ENCODE measurements around the gene SLCO2A1.

DNA sequence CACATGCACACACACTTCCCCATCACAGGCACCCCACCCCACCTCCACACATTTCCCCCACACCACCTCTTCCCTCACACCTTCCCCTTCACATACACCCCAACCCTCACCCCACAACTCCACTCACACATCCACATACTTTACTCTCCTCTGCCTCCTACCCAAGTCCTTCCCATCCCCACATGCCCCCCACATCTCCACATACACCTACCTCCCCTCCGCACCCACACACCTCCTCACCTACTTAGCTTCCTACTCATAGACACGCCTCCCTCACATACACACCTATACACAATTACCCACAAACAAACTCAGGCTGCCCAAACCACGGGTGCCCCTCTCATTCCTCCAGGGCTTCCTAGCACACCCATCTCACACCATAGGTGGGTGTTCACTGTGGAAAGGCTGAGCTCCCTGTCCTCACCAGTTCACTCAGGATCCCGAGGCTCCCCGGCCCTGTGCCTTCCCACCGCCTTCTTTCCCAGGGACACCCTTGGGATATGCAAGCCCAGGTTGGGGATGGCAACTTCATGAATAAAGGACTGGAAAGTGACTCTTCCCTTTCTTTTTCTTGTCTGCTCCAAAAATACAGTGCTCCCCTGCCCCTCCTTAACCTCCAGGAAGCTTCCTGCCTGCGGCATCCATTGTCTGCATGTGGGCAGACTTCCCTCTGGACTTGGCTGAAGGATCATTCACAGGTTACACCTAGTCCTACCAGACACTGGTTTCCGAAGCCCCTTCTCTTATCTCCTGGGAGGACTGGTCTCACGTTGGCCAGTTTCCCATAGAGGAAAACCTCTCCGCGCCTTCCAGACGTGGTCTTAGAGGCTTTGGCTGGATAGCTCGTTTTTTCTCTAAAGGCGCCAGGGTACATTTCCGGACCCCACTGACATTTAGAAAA lies 61.5 kb downstream of the SLCO2A1 start:
- TF ChIP-seq ZNF660 (tag by site-specific recombination; IDR thresholded peaks at IDR 0.05), result no peak
- TF ChIP-seq ZNF530 (tag by site-specific recombination; IDR thresholded peaks at IDR 0.05; ENCODE audit: low read depth), result no peak
- no peak for TF ChIP-seq ZBTB26 (tag by site-specific recombination; optimal IDR thresholded peaks at IDR 0.05)
- no peak for TF ChIP-seq SP2 (tag by site-specific recombination; IDR thresholded peaks at IDR 0.05)
